ENCODE measurements around the gene UGGT1.
A peak's percentile ranks its signal among the peaks of the same experiment; 100 is the strongest.

The UGGT1 gene

DNA sequence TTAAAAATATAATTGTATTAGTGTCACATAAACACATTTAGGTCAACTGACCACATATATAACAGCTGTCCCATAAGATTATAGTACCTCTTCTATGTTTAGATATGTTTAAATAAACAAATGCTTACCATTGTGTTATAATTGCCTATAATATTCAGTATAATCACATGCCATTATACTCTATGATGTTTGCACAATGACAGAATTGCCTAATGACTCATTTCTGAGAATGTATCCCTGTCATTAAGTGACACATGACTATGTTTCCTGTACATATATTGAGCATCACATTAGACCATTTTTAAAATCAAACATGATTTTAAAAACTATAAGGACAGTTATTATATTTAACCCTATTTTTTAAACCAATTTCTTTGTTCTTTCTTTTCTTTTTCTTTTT is 137.9 kb downstream of the UGGT1 start:
- DNase-seq: no peak

DNA sequence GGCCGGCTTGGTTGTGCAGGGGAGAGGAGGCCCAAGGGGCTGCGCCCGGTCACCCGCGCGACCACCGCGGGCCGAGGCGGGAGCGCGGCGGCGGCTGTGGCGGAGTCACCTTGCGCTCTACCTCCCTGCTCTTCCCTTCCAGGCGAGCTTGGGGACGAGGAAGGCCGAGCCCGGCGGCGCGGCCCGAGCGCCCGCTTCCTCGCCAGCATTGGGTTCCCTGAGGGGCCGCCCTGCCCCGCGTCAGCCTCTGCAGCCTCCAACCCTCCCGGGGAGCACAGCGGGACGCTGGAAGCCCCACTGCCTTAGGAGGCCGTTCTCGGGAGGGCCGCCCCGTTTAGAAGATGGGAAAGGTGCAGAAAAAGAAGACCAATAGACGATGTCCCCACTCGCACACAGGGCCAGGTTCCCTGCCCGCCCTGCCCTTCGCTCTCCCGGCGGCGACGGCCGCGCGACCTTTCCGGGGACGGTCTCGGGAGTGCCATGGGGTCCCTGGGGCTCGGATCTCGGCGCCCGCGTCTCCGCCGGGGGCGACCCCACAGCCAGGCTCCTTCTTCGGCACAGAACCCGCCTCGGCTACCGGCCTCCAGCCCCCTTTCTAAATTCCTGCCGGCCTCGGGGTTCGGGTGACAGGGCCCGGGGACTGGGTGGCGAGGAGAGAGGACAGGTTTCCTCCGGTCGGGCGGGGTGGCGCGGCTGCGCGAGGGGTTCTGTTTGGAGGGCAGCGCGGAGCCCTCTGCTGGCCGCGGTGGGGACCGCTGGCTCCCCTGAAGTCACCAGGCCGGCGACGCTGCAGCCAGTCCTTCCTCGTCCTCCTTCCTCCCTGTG is 142.2 kb downstream of the UGGT1 start:
- peak; percentile 84 for DNase-seq

DNA sequence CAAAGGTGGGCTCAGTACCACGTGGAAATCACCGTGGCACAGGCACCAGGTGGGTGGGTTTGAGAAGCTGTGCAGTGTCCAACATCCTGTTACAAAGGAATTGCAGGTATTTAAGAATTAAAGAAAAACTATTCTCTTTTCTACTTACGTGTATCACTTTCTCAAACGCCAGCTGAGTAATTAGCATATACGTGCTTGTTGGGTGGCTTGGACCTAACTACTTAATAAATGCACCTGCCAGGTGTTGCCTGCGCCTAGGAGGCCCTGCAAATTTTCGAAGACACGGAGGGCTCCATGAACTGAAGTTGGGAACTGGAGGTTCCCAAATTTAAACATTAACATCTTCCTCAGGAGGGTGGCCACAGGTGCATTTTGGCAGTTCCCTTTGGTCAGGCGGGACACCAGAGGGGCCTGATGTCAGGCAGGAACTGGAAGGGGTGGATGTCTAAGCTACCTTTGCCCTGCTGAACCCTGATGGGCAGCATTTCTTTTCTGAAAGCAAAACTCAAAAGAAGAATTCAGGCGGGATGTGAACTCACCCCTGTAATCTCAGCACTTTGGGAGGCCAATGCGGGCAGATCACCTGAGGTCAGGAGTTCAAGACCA is 142.9 kb downstream of the UGGT1 start:
- DNase-seq: no peak

DNA sequence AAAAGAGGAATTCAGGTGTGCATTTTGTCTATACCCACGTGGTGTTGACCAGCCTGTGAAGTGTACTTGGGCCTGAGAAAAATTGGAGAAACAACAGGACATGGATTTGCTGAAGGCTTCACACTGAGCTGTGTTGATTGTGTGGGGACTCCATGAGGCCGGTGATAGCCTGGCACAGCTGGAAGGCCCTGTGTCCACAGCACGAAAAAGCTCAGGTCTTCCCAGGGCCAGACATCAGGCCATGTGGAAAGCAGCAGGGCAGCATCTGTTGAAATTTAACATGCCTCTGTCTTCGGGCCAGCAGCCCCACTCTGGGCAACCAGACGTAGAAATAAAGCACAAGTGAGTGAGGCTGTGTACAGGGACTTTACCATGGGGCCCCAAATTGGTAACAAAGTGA is 143.6 kb downstream of the UGGT1 start:
- DNase-seq: no peak

DNA sequence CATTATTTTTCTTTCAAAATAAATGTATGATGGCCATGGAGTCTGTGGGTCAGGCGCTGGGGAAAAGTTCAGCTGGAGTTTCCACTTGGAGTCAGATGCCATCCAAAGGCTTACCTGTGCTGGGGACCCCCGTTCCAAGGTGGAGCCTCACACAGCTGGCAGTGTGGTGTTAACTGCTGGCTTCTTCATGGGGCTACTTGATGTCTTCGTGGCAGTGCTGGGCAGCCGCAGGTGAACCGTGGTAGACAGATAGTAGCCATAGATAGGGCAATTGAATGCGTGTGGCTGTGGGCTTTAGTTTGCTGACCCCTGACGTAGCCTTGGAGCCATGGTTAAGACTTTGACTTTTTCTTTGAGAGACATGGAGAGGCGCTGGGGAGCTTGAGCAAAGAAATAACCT is 144.6 kb downstream of the UGGT1 start:
- no peak for DNase-seq

DNA sequence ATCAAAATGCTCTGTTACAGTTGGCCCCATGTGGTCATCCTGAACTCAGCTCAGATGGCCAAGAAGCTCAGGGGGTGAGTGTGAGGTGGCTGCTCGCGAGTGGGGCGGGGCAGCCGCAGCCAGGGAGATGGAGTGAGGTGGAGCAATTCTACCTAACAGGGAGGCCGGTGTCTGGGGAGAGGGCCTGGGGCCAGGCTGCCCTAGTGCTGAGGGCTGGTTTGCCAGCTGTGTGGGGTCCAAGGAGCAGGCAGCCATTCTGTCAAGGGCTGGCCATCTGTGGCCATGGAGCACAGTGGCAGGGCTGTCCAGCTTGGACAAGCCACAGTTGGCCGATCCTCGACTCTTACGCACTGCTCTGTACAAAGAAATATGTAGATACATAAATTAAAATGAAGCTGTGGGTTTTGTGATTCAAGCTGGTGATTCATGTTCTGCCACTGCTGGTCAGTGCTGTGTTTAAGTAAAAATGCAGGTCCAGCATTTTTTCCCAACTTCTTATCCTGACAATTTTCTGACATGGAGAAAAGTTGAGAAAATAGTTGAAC is 145.6 kb downstream of the UGGT1 start:
- DNase-seq: no peak

DNA sequence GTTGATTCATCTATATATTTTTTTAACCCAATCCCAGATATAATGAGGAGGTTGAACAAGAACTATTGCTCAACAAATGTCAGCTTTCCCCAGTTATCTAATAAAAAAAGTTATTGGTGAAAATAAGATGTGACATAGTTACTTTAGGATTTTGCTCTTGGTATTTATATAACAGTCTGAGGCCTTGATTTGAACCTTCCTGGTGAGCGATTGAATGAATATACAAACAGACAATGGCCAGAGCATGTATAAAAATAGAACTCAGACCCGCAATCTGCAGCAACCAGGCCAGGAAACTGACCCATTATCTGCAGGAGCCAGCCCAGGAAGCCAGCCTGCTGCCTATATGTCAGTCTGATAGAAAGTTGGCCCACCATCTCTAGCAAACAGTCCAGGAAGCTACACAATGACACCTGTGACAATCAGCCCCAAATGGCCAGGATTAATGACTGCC is 146.1 kb downstream of the UGGT1 start:
- DNase-seq: no peak

DNA sequence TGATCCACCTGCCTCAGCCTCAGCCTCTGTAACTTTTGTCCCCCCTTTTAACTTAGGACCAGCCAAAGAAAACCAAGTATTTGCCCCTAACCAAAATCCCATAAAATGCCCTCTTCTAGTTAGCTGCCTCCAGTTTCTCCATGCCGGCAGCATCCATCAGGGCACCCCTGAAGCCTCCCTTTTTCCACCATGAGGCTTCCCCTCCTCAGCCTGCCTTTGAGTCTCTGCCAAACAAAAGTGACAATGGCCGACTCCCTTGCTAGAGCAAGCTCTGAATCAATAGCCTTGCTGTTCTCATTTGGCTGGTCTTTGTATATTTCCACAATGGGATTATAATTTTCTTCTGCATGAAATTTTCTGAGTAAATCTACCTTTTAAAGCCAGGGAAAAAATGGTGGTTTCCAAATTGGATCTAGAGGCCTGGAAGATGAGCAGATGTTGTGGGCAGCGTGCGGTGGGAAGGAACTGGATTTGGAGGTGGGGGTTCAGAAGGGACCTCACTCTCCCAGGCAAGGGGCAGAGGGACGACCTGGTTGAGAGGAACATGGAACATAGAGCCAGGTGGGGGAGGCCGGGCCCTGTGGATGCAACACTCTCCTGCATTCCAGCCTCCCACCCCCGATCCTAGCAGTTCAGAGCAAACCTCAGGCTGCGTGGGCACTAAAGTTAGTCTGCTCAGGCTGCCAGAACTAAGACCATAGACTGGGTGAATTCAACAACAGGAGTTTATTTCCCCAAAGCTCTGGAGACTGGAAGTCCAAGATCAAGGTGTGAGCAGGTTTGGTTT is 147.1 kb downstream of the UGGT1 start:
- no peak for DNase-seq

DNA sequence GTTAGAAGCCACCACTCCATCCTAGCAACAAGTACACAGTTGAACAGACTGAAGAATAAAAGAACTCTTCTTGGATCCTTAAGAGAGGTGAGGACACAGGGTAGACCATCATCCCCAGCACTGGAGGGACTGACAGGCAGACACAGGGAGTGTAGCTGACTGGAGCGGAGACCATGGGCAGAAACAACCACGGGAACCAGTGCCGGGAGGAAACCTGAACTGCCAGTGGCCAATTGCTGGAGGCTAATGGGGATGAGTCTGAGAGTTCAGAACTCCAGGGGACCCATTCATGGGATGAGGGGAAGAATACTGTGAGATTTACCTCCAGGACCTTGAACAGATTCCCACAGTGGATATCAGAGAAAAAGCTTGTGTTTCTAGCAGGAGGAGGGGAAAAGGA is 150.9 kb downstream of the UGGT1 start:
- no peak for DNase-seq
